GM23338 (cell line): ENCODE results near the gene STON1. TPM values are rescaled to one million over a fixed set of nuclear protein-coding genes. Genes with fewer than 3 reads are reported as not detected.

ENCODE experiments used
- ATAC-seq: fragments of 200-7000 bp; cut with Tn5 transposase; 3 replicates; pipeline ENCODE4 v1.9.1; 2020
- DNase-seq: peaks from one replicate; pipeline ENCODE4 v3.0.0-alpha.2; 2015; ENCODE audit warnings: low spot score
- H2AFZ ChIP-seq: fragments of 200-600 bp; sonication (generic); 2 replicates; pipeline ENCODE4 v1.8.0; 2016; ENCODE audit warnings: antibody characterized with exemption, mild to moderate bottlenecking, moderate library complexity
- H3F3A ChIP-seq: fragments of 200-600 bp; sonication (generic); replicated peaks from 2 replicates; pipeline ENCODE4 v1.8.0; 2017; ENCODE audit warnings: antibody characterized with exemption, mixed run types, low read depth
- H3K27ac ChIP-seq: fragments of 200-600 bp; sonication (generic); 2 replicates; pipeline ENCODE4 v1.6.1; 2016; ENCODE audit warnings: low read depth
- H3K27me3 ChIP-seq: fragments of 200-600 bp; sonication (generic); 2 replicates; pipeline ENCODE4 v1.8.0; 2016; ENCODE audit warnings: mild to moderate bottlenecking, mixed run types, moderate library complexity; ENCODE audit not compliant: insufficient read depth
- H3K36me3 ChIP-seq: fragments of 200-600 bp; sonication (generic); 2 replicates; pipeline ENCODE4 v1.8.0; 2016; ENCODE audit warnings: mild to moderate bottlenecking; ENCODE audit not compliant: insufficient read depth
- H3K4me1 ChIP-seq: fragments of 200-600 bp; sonication (generic); 2 replicates; pipeline ENCODE4 v1.8.0; 2016; ENCODE audit warnings: mild to moderate bottlenecking, moderate library complexity; ENCODE audit not compliant: insufficient read depth
- H3K4me2 ChIP-seq: fragments of 200-600 bp; sonication (generic); 2 replicates; pipeline ENCODE4 v1.7.1; 2017; ENCODE audit warnings: mixed run types
- H3K4me3 ChIP-seq: fragments of 200-600 bp; sonication (generic); 2 replicates; pipeline ENCODE4 v1.6.1; 2016; ENCODE audit warnings: mixed run types
- H3K79me2 ChIP-seq: fragments of 200-600 bp; sonication (generic); replicated peaks from 2 replicates; pipeline ENCODE4 v1.8.0; 2017; ENCODE audit warnings: mild to moderate bottlenecking; ENCODE audit not compliant: insufficient read depth
- H3K9me2 ChIP-seq: fragments of 200-600 bp; sonication (generic); 2 replicates; pipeline ENCODE4 v1.8.0; 2017; ENCODE audit not compliant: insufficient read depth
- H4K20me1 ChIP-seq: fragments of 200-600 bp; sonication (generic); replicated peaks from 2 replicates; pipeline ENCODE4 v1.8.0; 2017; ENCODE audit warnings: mild to moderate bottlenecking; ENCODE audit not compliant: insufficient read depth
- H3K27ac Mint-ChIP-seq: 2 replicates; pipeline ENCODE4 v1.8.0; 2020; ENCODE audit warnings: inconsistent platforms, mild to moderate bottlenecking, moderate library complexity, mixed read lengths
- H3K27me3 Mint-ChIP-seq: 3 replicates; pipeline ENCODE4 v1.8.0; 2022; ENCODE audit warnings: low read depth, mild to moderate bottlenecking, moderate library complexity, mixed read lengths, inconsistent platforms; ENCODE audit not compliant: insufficient read depth, poor library complexity
- H3K36me3 Mint-ChIP-seq: 3 replicates; pipeline ENCODE4 v1.8.0; 2021; ENCODE audit warnings: low read depth, mild to moderate bottlenecking, inconsistent platforms, moderate library complexity, mixed read lengths
- H3K4me1 Mint-ChIP-seq: 3 replicates; pipeline ENCODE4 v1.8.0; 2020; ENCODE audit warnings: mild to moderate bottlenecking, inconsistent platforms, mixed read lengths
- H3K4me3 Mint-ChIP-seq: 3 replicates; pipeline ENCODE4 v1.8.0; 2021; ENCODE audit warnings: moderate library complexity, mild to moderate bottlenecking, inconsistent platforms, mixed read lengths
- H3K9me3 Mint-ChIP-seq: 3 replicates; pipeline ENCODE4 v1.8.0; 2020; ENCODE audit warnings: moderate library complexity, mild to moderate bottlenecking, inconsistent platforms, mixed read lengths
- CTCF ChIP-seq, 2 experiments: fragments of 200-600 bp in 1 of 2; sonication (generic) in 1 of 2; conservative IDR thresholded peaks; 2 replicates each; pipeline versions ENCODE4 v1.5.1 to v1.6.1; 2016 to 2017; ENCODE audit warnings: antibody characterized with exemption in 2 of 2, low read depth in 2 of 2, mild to moderate bottlenecking in 2 of 2, moderate library complexity in 1 of 2
- EZH2 ChIP-seq: fragments of 200-600 bp; sonication (generic); IDR thresholded peaks from one replicate; pipeline ENCODE4 v1.8.0; 2017; ENCODE audit warnings: antibody characterized with exemption, mild to moderate bottlenecking, low read depth; ENCODE audit not compliant: unreplicated experiment
- JUNB ChIP-seq: IDR thresholded peaks from one replicate; pipeline ENCODE4 v1.6.1; 2016; ENCODE audit warnings: antibody characterized with exemption; ENCODE audit not compliant: unreplicated experiment
- POLR2AphosphoS5 ChIP-seq: IDR thresholded peaks from 2 replicates; pipeline ENCODE4 v1.6.1; 2016; ENCODE audit warnings: antibody characterized with exemption, low read depth
- ZNF114 ChIP-seq: fragments of 250-450 bp; sonication (Bioruptor Pico); IDR thresholded peaks from 2 replicates; pipeline ENCODE4 v1.5.0; 2020; ENCODE audit warnings: mild to moderate bottlenecking, moderate library complexity
- ZNF331 ChIP-seq: fragments of 250-450 bp; sonication (Bioruptor Pico); IDR thresholded peaks from 2 replicates; pipeline ENCODE4 v1.5.0; 2020; ENCODE audit warnings: low read depth, mild to moderate bottlenecking, moderate library complexity
- ZNF462 ChIP-seq: fragments of 250-450 bp; sonication (Bioruptor Pico); IDR thresholded peaks from 2 replicates; pipeline ENCODE4 v1.5.0; 2020; ENCODE audit warnings: mild to moderate bottlenecking, moderate library complexity
- polyA plus RNA-seq: library from polyadenylated mRNA; unstranded; fragments of >200 nt; fragmentation: Nextera tagmentation; extraction: Ambion mirVana; gene quantifications from 2 replicates; pipeline ENCODE4 v1.2.1, GENCODE V29; 2016
- total RNA-seq: library from RNA; depleted of rRNA; stranded (reverse); fragments of >200 nt; shearing (Covaris generic); gene quantifications from 2 replicates; pipeline ENCODE4 v1.2.3, GENCODE V29; 2014
- TF ChIP-seq, protein P1 (sequence below): IDR thresholded peaks from 2 replicates; pipeline ENCODE4 v1.6.1; 2016; ENCODE audit warnings: antibody characterized with exemption

The STON1 gene
- total and polyA plus RNA-seq, 2 experiments from 2014 or later, result 5.4 to 14.4 TPM

DNA sequence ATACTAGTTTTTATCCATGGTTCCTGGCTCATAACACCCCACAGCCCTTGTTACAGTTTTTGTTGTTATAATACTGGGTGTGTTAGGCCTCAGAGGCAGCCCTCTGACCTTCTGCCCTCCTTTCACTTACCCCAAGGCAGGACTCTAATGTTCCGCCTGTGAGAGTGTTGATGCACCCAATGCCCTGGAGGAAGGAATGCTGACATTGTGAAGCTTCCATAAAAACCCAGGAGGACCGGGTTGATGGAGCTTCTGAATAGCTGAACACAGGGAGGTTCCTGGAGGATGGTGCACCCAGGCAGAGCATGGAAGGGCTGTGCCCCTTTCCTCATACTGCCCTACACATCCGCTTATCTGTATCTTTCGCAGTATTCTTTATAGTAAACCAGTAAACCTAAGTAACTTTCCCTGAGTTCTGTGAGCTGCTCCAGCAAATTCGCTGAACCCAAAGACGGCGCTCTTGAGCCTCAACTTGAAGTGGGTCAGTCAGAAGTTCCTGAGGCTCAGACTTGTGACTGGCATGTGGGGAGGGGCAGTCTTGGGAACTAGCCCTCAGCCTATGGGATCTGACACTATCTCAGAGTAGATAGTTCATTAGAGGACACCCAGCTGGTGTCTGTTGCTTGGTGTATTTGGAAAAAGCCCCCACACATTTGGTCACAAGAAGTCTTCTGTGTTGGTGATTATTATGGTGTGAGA, 10.4 kb downstream of the STON1 start:
- Mint-ChIP-seq H3K27me3 (peaks cover 8% of the 10 kb centered on the region), H3K9me3 (no peaks in the 10 kb centered on the region), H3K4me3 (no peak overlapping the region), H3K36me3 (0 out of 3 replicates have a peak, but pooled peaks cover 3% of the 10 kb centered on the region), H3K4me1 (peaks cover 6% of the 10 kb centered on the region), H3K27ac (no peak overlapping the region)
- H4K20me1 ChIP-seq, result no peaks in the 10 kb centered on the region; the same call in 1 of the 2 replicates
- no peak overlapping the region for H2AFZ ChIP-seq
- no peaks in the 10 kb centered on the region for H3K27me3 ChIP-seq
- H3K4me3 ChIP-seq, result no peak overlapping the region
- no peaks in the 10 kb centered on the region for H3K36me3 ChIP-seq
- H3K4me1 ChIP-seq, result no peaks in the 10 kb centered on the region
- H3K4me2 ChIP-seq, result no peak overlapping the region
- no peak for DNase-seq
- H3F3A ChIP-seq, result no peaks in the 10 kb centered on the region
- ATAC-seq, result peak; percentile 60
- no peaks in the 10 kb centered on the region for H3K9me2 ChIP-seq
- 0 out of 2 replicates have a peak overlapping the region, but pooled peaks have one; percentile 66 for H3K27ac ChIP-seq
- H3K79me2 ChIP-seq, result 0 out of 2 replicates have a peak, but pooled peaks cover 4% of the 10 kb centered on the region
- TF ChIP-seq POLR2AphosphoS5 (no peak), CTCF (conservative IDR thresholded peaks at IDR 0.05; ENCODE audit: low read depth in 2 of 2) (peak in 1 of 2 experiments; percentile 42; a peak in 2 of 4 replicates)

DNA sequence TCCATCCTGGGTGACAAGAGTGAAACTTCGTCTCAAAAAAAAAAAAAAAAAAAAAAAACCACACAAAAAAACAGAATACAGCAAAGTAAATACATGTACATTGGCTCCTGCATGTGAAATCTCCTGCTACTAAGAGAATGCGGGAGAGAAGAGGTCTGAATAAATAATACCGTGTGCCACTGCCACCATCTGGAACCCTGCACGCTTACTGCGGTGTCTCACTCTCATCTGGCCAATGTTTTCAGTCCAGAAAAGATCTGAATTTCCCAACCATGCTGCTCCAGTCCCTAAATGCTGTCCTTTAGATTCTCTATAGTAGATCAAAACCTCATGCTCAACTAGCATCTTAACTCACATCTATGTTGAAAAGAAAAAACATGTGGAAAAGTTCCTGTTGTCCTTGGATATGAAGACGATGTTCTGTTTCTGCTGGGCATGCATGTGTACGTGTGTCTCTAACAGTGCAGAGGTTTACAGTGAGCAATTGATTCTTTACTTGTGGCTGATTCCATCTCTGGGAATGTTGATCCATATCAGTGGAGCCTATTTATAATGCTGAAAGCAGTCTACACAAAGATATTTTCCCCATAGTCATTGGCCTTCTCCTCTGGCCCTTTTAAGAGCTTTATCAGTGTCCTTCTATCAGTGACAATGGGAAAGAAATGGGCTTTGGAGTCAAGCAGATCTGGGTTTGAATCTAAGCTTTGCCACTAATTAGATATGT, 11.9 kb downstream of the STON1 start:
- no peaks in the 10 kb centered on the region; the same call in 1 of the 2 replicates for H4K20me1 ChIP-seq
- H3K4me1 Mint-ChIP-seq, result peaks cover 13% of the 10 kb centered on the region
- H3K4me2 ChIP-seq, result no peak overlapping the region
- H3K36me3 Mint-ChIP-seq, result 0 out of 3 replicates have a peak, but pooled peaks cover 3% of the 10 kb centered on the region
- no peak overlapping the region for H3K4me3 Mint-ChIP-seq
- no peaks in the 10 kb centered on the region for H3F3A ChIP-seq
- no peak for DNase-seq
- 0 out of 2 replicates have a peak, but pooled peaks cover 3% of the 10 kb centered on the region for H3K4me1 ChIP-seq
- H3K9me2 ChIP-seq, result no peaks in the 10 kb centered on the region
- 0 out of 2 replicates have a peak, but pooled peaks cover 4% of the 10 kb centered on the region for H3K79me2 ChIP-seq
- no peaks in the 10 kb centered on the region for H3K36me3 ChIP-seq
- H3K9me3 Mint-ChIP-seq, result no peaks in the 10 kb centered on the region
- H3K27me3 Mint-ChIP-seq, result peaks cover 11% of the 10 kb centered on the region
- H3K4me3 ChIP-seq, result no peak overlapping the region
- H3K27ac Mint-ChIP-seq, result no peak overlapping the region
- ATAC-seq, result no peak
- H3K27me3 ChIP-seq, result no peaks in the 10 kb centered on the region
- H3K27ac ChIP-seq, result no peak overlapping the region
- H2AFZ ChIP-seq, result no peak overlapping the region
- TF ChIP-seq ZNF462 (CRISPR knock-in tag) (no peak), JUNB (no peak), EZH2 (no peak), ZNF331 (no peak), ZNF114 (CRISPR knock-in tag) (no peak)
- TF ChIP-seq, protein P1, sequence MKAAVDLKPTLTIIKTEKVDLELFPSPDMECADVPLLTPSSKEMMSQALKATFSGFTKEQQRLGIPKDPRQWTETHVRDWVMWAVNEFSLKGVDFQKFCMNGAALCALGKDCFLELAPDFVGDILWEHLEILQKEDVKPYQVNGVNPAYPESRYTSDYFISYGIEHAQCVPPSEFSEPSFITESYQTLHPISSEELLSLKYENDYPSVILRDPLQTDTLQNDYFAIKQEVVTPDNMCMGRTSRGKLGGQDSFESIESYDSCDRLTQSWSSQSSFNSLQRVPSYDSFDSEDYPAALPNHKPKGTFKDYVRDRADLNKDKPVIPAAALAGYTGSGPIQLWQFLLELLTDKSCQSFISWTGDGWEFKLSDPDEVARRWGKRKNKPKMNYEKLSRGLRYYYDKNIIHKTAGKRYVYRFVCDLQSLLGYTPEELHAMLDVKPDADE, result no peak
